ENCODE measurements around the gene ZCCHC17.
"Not testable (repeated sequence)": the region's sequence is repeated elsewhere in the genome, so short reads cannot be mapped to it uniquely, and the experiment has no call there.

The ZCCHC17 gene

DNA sequence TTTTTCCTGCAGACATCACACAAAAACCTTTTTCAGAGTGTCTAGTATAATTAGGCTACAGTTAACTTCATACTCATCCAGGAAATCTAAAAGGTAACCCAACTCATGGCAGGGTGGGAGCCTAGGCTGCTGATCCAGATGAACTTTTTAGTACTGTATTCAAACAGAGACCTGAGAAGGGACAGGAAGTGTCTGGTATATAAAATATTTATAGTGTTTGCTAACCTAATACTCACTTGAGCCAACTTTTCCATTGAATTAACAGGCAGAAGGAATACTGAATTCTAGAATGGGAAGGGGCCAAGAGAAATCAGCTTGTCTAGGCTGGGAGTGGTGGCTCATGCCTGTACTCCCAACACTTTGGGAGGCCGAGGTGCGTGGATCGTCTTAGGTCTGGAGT lies 34.9 kb upstream of the ZCCHC17 start:
- H3K4me3 ChIP-seq (ENCODE audit: low read length): no peak overlapping the region
- TF ChIP-seq CTCF (conservative IDR thresholded peaks at IDR 0.05; ENCODE audit: low read depth, low read length): no peak
- no peak for DNase-seq (ENCODE audit: low read depth)

- DNase-seq (ENCODE audit: low read depth); H3K4me3 ChIP-seq (ENCODE audit: low read length): not testable (repeated sequence)
Observed at GRCh38 chr1:31262393-31262792, 34.4 kb upstream of the ZCCHC17 start.

DNA sequence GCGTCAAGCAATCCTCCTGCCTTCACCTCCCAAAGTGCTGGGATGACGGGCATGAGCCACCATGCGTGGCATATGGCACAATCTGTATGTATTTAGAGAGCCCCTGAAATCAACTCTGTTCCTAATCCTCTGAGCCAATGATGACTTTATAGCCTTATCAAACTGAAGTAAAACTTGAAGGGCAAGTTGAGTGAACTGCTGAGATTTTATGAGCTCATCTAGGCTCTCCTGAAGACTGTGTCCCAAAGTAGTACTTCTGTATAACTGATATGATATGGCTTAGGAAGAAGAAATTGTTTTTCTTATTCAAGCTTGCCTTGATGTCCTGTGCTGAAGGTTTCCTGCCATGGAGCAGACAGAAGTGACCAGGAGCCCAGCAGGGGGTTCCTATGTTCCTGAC lies 33.4 kb upstream of the ZCCHC17 start:
- no peak overlapping the region for H3K4me3 ChIP-seq (ENCODE audit: low read length)
- no peak for DNase-seq (ENCODE audit: low read depth)
- TF ChIP-seq CTCF (conservative IDR thresholded peaks at IDR 0.05; ENCODE audit: low read depth, low read length): no peak

- no peak for TF ChIP-seq CTCF (conservative IDR thresholded peaks at IDR 0.05; ENCODE audit: low read depth, low read length)
- DNase-seq (ENCODE audit: low read depth): no peak
- no peak overlapping the region for H3K4me3 ChIP-seq (ENCODE audit: low read length)
Observed at GRCh38 chr1:31264790-31265386, 31.9 kb upstream of the ZCCHC17 start.

- no peak overlapping the region for H3K4me3 ChIP-seq (ENCODE audit: low read length)
- DNase-seq (ENCODE audit: low read depth): no peak
- no peak for TF ChIP-seq CTCF (conservative IDR thresholded peaks at IDR 0.05; ENCODE audit: low read depth, low read length)
Observed at GRCh38 chr1:31266547-31266946, 30.3 kb upstream of the ZCCHC17 start.

DNA sequence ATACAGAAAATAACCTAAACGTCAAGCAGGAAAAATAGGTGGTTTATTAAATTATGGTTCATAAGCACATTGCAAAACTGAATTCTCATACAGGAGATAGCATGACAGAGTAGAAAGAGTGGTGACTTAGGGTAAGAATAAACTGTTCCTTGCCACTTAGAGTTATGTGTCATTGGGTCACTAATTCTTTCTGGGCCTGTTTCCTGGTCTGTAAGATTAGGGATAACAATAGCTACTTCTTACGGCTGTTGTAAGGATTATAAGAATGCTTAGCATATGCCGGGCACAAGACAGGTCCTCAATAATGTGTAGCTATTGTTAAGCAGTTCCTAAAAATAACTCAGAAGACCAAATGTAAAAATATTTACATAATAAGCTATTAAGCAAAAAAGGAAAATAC lies 24.5 kb upstream of the ZCCHC17 start:
- no peak for TF ChIP-seq CTCF (conservative IDR thresholded peaks at IDR 0.05; ENCODE audit: low read depth, low read length)
- H3K4me3 ChIP-seq (ENCODE audit: low read length): no peak overlapping the region
- no peak for DNase-seq (ENCODE audit: low read depth)

- DNase-seq (ENCODE audit: low read depth): no peak
- no peak for TF ChIP-seq CTCF (conservative IDR thresholded peaks at IDR 0.05; ENCODE audit: low read depth, low read length)
- no peak overlapping the region for H3K4me3 ChIP-seq (ENCODE audit: low read length)
Observed at GRCh38 chr1:31273619-31274018, 23.2 kb upstream of the ZCCHC17 start.

GRCh38 chr1:31282426-31282825 lies 14.4 kb upstream of the ZCCHC17 start:
- not testable (repeated sequence) for DNase-seq (ENCODE audit: low read depth); H3K4me3 ChIP-seq (ENCODE audit: low read length)

DNA sequence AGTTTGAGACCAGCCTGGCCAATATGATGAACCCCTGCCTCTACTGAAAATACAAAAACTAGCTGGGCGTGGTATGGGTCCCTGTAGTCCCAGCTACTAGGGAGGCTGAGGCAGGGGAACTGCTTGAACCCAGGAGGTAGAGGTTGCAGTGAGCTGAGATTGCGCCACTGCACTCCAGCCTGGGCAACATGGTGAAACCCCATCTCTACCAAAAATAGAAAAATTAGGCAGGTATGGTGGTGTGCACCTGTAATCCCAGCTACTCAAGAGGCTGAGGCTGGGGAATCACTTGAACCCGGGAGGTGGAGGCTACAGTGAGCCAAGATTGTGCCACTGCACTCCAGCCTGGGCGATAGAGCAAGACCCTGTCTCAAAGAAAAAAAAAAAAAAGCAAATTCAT lies 9.0 kb upstream of the ZCCHC17 start:
- not testable (repeated sequence) for DNase-seq (ENCODE audit: low read depth); H3K4me3 ChIP-seq (ENCODE audit: low read length)

Data from retinal pigment epithelial cell (primary cell).